HG03095 (cell line): ENCODE results near the gene RFC3.
A peak's percentile ranks its signal among the peaks of the same experiment; 100 is the strongest.

Source experiments
- ATAC-seq: cut with Tn5 transposase; IDR thresholded peaks from one replicate; pipeline ENCODE4 v1.9.1; 2021; ENCODE audit warnings: moderate library complexity; ENCODE audit not compliant: unreplicated experiment

The RFC3 gene

DNA sequence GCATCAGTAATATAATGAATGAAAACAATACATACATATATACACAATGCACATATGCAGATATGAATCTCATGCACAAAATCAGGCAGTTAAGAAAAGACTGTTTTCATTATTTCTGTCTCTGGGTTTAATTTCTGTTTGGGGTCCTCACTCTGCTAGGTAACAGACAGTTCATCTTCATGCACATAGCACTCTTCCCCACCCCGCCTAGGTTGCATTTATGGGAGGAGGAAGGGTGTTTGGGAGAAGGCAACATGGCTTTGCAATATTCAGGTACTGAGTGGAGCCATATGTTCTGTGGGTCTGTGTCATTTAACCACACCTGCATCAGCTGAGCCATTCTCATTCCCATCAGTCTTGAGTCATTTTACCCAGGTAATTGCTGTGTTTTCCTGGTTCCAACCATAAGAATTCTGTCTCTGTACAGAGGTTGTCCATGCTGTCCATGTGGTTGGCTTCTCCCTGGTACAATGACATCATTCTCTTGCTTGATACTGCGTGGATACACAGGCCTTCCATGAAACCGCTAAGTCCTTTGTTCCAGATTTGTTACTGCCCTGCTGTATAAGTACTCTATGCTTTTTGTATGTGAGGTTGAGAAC, 45.3 kb downstream of the RFC3 start:
- ATAC-seq: no peak

DNA sequence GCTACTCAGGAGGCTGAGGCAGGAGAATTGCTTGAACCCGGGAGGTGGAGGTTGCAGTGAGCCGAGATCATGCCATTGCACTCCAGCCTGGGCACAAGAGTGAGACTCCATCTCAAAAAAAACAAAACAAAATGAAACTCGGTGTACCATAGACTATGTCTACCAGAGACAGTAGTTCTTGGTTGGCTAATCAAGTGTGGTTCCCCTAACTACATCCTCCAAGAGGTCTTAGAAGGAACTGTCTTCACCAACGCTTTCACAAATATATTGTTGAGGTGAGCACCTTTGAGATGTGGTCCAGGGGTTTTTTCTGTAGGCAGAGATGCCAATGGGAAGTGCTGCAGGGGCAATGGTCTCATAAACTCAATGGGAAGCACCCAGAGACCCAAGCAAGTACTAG, 48.0 kb downstream of the RFC3 start:
- ATAC-seq: peak; percentile 73

DNA sequence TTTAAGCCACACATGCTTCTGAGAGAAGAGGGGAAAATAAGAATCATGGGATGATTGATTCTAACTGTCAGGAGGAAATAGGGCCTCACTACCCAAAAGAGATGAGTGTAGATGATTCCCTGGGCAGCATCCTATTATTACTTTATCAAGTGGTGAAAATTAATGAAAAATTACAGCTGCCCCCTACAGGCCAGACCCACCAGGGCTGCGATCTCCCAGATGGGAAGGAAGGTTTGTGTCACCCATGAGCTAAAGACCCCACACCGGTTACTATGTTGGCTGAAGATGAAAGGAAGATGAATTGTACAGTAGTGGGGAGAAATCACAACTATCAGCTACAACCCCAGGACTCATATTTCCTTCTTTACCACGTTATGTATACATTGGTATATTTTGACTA, 49.5 kb downstream of the RFC3 start:
- no peak for ATAC-seq

DNA sequence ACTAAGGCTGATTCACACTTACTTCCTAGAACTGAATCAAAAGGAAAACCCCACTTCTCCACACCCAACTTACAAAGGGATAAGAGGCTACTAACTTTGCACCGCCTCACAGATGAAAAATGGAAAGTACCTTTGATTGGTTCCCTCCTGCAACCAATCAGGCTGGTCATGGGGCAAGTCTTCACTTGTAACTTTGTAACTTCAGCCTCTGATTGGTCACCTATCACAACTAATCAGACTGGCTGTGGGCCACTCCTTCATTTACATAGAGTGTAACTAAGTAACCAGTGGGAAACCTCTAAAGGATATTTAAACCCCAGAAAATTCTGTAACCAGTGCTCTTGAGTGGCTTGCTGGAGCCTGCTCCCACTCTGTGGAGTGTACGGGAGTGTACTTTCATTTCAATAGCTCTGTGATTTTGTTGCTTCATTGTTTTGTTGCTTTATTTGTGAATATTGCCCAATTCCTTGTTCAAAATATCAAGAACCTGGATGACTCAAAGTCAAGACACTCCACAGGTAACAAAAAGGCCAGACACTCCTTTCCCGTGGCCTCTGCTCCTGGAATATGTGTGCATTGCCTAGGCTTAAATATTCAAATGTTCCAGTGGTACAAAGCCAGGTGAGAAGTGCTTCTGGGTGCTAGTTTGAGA, 50.5 kb downstream of the RFC3 start:
- no peak for ATAC-seq

DNA sequence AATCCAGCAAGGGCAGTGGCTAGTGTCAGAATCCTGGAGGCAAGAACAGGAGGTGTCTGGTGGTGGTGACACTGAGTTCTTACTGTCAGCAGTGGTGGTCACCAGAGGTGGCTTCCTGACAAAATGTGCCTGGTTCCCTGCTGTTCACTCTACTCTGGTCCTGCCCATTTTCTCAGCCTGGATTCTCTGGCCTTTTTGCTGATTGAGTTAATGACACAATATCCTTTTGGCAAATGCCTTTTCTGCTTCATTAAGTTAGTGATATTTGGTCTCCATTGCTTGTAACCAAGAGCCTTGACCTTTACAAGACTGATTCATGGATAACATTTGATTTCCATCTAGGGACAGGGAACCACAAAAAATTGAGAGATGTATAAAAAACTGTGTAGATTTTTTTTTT, 51.1 kb downstream of the RFC3 start:
- no peak for ATAC-seq

DNA sequence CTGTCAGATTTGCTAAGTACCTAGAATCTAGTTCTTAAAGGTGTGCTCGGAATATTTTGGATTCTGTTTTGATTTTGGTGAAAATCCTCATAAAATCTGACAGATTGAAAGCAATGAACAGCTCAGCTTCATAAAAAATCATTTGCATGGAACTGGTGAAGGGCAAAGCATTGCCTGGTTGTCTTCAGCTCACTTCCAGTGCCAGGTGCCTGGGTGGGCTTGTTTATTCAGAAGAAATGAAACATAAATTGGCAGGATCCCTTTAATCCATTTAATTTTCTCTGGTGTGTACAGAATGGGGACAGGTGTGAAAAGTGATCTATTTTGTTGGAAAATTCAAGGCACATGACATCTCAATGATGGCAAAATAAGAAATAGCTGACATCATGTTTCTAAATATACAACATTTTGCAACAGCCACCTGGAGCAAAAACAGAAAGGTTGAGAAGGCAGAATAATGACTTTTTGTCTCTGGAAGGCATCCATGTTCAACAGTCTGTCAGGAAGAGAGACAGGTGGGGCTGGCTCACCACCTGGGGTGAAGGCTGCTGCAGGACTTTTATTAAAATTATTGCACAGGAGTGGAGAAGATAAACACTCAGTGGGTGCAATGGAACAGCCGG, 52.2 kb downstream of the RFC3 start:
- ATAC-seq: no peak

DNA sequence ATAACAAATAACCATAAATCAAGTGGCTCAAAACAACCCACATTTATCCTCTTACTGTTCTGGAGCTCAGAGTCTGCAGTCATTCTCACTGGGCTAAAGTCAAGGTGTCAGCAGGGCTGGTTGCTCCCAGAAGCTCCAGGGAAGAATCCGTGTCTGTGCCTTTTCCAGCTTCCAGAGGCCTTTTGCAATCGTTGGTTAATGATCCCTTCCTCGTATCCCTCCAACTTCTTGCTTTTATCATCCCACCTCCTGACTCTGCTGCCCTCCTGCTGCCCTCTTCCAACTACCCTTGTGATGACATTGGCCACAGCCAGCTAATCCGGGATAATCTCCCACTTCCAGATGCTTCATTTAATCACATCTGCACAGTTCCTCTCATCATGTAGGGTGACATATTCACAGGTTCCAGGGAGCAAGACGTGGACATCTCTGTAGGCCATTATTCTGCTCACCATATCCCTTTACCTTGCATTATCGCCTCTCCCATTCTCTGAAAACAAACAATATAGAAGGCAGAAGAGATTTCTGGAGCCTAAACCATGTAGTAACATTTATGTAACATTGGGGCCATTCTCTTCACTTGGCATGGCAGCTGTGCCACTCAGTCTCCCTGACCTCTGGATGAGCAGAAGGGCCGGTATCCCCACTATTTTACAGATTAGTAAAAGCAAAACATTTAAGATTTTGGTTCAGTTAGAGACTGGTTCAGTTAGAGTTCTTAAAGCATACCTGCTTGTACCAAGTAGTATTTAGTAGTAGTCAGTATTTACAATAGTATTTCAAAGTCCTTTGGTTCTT, 53.5 kb downstream of the RFC3 start:
- no peak for ATAC-seq

DNA sequence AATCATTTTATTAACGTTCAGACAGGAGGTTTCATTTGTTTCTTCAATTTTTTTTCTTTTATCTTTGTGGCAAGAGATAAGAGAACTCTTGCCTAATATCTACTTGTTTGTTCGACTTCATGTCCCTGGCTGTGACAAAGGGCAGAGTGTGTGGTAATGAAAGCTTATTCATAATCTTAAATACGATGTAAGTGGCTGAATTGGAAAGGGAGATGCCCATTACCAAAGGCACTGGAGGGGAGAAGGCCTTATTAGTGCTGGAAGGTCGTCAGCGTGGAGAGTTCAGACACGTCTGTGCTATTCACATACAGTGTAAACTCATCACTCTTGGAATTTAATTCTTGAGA, 54.0 kb downstream of the RFC3 start:
- ATAC-seq: no peak

DNA sequence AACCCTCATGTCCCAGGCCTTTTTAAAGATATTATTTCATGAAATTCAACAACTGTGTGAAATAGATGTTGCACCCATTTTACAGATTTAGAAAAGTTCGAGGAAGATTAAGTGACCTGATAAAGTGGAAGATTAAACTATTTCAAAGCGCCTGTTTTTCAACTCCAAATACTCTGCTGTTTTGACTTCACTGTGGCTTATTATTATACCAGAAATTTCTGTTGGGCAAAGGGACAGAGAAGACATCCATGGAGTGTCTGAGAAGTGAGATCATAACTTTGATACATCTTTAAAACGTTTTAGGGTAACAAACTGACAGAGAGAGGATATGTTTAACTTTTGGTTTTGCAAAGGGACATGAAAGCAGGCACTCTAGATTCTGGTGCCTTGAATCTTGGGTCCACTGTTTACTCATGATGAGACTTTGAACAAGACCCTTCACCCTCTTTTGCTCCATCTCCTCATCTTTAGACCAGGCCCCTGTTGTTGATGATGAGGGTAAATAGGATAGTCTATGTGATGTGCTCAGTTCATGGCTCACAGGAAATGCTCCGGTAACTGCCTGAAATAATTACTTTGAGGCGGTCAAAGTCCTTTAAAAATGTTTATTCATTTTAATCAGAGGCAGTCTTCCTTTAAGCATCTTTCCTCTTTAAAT, 55.4 kb downstream of the RFC3 start:
- ATAC-seq: no peak

DNA sequence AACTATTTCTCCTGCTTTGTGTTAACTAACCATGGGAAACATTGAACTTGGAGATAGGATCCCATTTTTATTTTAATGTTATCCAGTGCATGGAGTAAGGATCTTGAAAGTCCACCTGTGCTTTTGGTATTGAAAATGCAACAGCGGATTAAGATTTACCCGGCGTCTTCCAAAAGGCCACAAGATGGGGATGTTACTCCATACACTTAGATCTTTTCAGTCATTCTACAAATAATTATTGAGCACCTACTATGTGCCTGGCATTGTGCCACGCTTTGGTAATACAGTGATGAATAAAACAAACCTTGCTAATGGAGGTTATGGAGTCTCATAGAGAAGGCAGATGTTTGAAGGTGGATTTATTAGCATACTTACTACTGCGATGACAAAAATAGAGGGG, 56.9 kb downstream of the RFC3 start:
- ATAC-seq: no peak

DNA sequence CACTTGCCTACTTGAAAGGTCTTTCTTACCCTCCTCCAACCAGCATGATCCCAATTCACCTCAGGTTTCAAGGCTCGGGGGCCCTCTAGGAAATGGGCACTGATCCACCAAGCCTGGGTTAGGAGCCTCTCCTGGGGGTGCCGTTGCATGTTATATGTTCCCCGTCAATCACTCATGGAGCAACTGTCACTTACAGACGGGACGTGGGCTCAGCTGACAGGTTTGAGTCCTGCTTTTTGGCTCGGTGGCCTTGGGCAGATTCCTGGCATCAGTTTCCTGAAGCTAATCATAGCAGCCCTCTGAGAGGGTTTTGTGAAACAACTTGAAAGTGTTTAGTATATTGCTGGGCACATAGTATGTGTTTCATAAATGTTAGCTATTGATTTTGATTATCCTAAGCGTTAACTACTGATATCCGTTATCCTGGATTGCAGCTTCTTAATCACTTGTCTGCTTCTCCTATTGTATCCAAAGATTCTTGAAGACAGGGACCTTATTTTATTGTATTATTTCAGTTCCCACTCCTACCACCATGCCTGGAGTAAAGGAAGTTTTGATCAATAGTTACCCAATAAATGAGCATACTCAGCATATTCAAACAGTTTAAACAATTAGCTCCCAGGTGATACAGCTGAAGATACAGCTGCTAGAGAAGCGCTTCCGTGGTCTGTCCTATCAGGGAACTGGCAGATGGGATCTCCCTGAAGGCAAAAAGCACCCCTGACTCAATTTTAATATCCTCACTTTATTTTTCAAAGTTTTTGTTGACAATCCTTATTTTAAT, 57.9 kb downstream of the RFC3 start:
- no peak for ATAC-seq

DNA sequence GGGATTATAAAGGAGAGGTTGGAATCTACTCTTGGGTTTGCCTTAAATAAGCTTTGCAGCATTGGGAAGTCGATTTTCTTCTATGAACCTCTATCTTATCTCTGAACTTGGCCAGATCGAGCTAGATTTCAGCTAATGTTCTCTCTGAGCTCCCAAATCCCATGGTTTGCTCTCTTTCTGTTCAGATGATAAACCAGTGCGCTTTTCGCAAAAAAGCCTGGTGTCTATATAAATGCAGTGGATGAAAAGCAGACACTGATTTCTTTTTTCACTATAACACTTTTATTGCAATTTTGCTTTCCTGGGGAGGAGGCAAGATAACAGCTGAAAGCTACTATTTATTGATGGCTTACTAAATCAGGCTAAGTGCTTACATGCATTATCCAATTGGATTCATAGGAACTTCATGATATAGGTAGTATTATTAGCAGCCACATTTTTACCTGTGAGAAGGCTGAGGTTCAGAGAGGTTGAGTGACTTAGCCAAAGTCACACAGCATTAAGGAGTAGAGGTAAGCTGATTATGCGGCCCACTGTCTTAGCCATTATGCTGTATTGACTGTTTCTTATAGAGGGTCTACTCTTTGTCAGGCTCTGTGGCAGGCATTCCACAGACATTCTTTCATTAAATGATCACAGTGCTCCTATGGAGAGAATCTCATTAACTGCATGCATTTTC, 58.9 kb downstream of the RFC3 start:
- ATAC-seq: no peak

DNA sequence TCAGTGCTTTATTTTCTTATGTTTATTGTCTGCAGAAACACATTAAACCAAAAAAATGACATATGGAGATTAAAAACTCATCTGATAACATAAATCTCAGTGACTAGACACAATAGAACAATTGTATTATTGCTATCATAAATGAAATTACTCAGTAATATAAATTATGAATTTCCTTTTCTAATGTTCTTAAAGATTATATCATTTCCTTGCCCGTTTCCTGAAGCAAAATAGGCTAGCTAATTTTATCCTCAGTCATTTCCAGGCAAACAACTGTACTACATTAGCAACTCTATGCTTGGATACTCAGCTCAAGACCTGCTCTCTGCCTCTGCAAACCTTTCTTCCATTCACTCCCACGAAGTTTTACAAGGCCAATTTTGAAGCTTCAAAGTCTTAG, 61.2 kb downstream of the RFC3 start:
- no peak for ATAC-seq

DNA sequence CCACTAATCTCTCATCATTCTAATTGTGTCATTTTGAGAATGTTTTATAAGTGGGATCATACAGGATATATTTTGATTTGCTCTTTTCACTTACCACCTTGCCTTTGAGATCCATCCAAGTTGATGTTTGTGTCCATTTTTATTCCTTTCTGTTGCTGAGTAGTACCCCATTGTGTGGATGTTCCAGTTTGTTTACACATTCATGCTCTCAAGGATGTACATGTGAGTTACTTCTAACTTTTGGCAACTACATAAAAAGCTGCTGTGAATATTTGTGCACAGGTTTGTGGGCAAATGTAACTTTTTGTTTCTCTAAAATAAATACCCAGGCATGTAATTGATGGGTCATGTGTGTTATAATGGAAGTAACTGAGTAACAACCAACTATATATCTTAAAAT, 64.9 kb downstream of the RFC3 start:
- no peak for ATAC-seq

DNA sequence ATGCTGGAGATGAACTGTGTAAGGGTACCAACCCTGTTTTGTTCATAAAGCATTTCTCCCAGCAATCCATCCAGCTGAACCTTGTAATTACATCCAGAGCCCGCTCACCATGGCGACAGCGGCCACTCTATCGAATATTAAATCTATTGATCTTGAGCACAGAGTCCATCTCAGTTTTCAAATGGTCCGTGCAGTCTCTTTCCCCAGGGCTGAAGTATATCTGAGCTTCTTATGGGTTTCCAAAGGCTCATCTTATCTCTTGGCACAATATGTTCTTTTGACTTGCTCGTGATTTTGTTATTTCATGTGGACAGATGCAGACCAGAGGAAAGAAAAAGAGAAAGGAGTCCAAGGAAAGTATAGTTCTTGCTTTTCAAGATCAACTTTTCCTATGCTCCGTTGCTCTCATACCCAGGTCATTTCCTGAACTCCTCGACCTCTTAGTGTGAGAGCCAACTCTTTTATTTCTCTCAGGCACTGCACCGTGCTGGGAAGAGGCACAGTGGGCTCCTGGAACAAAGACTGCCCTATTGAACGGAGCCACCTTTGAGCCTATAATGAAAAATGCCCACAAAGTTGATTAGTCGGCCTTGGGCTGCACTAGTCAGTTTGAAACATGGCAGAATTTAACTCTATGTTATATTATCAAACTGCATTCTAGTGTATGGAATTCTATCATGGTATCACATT, 66.7 kb downstream of the RFC3 start:
- ATAC-seq: no peak
